ENCODE data around the gene ELMOD3.

- TF ChIP-seq, protein P1, sequence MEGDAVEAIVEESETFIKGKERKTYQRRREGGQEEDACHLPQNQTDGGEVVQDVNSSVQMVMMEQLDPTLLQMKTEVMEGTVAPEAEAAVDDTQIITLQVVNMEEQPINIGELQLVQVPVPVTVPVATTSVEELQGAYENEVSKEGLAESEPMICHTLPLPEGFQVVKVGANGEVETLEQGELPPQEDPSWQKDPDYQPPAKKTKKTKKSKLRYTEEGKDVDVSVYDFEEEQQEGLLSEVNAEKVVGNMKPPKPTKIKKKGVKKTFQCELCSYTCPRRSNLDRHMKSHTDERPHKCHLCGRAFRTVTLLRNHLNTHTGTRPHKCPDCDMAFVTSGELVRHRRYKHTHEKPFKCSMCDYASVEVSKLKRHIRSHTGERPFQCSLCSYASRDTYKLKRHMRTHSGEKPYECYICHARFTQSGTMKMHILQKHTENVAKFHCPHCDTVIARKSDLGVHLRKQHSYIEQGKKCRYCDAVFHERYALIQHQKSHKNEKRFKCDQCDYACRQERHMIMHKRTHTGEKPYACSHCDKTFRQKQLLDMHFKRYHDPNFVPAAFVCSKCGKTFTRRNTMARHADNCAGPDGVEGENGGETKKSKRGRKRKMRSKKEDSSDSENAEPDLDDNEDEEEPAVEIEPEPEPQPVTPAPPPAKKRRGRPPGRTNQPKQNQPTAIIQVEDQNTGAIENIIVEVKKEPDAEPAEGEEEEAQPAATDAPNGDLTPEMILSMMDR (conservative IDR thresholded peaks at IDR 0.05; ENCODE audit: low read length) = no peak
- no peak for TF ChIP-seq EZH2phosphoT487 (IDR thresholded peaks at IDR 0.05; ENCODE audit: borderline replicate concordance)
Measured at GRCh38 chr2:85440729-85441128, 86.2 kb downstream of the ELMOD3 start.
